HG02571 (cell line): ENCODE results near the gene EDIL3.
"Not testable (repeated sequence)": the region's sequence is repeated elsewhere in the genome, so short reads cannot be mapped to it uniquely, and the experiment has no call there.

ENCODE experiments used
- ATAC-seq: cut with Tn5 transposase; IDR thresholded peaks from one replicate; pipeline ENCODE4 v1.9.1; 2021; ENCODE audit warnings: mild to moderate bottlenecking, moderate library complexity; ENCODE audit not compliant: unreplicated experiment

EDIL3 gene

DNA sequence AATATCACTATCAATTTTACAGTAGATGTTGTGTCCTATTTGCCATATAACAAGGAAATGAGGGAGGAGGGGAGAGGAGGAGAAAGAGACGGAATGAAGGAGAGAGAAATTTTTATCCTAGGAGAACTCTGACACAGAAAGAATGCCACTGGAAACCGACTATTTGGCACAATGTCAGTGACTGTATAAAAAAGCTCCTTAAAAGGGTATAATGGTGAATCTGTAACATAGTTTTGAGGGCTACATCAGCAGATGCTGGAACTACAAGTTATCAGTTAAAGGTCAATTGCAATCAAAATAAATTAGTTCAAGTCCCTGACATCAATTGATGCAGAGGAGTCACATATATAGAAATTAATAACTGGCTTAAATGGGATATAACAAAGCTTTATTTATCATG is 5.7 kb downstream of the EDIL3 start:
- no peak for ATAC-seq

DNA sequence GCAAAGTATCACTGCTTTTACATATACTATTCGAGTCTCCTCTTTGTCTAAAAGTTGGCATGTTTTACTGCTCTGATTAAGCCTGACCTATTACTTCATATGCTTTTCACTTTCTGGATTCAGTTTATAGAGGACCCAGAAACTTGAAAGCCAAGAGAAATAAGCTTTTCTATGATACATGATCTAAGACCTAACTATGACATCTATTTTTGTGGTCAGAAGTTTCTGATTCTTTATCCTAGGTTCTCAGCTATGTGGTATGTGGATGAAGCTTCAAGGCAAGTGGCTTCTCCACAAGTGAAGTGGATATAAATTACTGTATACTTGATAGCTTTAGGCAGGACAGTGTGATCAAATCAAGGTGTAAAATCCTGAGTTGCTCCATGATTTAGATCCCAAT is 6.3 kb downstream of the EDIL3 start:
- ATAC-seq, result no peak

DNA sequence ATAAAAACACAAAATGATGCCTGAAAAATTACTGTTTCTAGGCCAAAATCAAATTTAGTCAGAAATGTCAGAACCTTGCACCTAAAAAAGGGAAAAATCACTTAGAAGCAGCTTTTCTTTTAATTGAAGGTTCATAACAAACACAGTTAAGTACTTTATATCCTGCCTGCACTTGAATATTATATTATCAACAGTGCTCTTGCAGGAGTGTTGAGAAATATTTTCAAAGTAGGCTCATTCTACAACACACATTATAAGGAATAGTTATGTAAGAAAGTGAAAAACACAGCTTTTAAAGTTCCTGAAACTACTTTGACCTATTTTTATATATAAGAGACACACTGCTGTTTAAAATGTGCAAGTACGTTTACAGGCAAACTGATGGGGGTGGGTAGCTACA is 8.3 kb downstream of the EDIL3 start:
- ATAC-seq, result no peak

DNA sequence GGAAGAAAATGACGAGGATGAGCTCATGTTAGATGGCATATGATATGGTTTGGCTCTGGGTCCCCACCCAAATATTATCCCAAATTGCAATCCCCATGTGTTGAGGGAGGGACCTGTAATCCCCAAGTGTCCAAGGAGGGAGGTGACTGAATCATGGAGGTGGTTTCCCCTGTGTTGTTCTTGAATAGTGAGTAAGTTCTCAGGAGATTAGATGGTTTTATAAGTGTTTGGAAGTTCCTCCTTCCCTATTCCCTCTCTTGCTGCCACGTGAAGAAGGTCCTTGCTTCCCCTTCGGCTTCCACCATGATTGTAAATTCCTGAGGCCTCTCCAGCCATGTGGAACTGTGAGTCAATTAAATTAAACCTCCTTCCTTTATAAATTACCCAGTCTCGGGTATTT is 10.1 kb downstream of the EDIL3 start:
- no peak for ATAC-seq

DNA sequence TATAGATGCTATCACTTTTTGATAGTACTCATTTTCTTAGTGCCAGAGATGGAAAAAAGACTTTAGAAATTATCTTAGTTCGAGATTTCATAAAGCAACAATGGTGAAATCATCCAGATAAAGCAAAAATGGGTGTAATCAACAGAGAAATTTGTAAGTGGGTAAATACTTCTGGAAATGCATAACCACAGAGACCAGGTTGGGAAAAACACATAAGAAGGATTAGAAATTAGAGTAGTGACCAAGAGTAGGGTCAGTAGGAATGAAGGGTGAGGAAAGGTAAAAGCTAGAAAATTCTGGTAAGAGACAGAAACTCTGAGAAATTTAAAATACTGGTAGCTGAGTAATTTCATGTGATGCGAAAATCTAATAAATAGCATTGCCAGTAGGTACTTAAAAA is 11.2 kb downstream of the EDIL3 start:
- ATAC-seq, result no peak

DNA sequence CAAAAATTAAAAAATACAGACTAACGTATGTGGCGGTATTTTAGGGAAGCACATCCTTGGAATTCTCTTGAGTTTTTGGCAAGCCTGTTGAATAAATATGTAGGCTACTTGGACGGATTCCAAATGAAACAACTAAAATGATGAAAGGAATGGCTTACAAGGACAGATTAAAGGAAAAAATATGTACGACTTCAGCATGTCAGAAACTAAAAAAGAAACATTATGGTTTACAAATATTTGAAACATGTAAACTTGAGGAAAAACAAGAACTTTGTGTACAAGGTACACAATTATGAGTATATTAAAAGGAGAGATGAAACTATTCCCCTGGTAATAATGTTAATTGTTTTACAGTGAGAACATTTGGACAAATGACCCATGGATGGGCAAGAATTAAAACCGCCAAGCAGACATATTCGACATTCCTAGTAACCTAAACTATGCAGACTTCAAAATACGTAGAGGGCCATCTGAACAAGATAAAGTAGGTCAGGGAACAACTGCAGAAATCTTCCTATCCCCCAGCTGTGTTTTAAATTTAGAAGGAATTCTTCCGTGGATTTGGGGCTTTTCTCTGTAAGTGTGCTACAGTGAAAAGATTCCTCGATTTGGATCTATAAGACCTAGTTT is 12.5 kb downstream of the EDIL3 start:
- no peak for ATAC-seq

DNA sequence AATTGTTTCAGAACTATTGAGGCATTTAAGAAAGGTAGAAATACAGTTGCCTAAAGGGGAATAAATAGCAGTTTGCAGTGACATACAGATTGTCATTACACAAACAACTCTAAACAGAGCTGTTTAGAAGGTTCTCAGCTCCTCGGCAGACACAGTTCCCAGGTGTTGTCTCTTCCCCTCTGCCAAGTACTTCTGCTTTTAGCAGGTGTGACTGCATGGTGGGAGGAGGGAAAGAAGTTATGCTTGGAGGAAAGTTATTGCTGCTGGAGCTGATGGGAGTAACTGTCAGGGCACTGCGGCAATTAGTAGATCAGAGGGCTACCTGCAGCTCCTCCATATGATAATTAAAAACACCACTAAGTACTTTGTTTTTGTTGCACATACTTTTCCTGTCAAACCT is 14.5 kb downstream of the EDIL3 start:
- ATAC-seq, result no peak

DNA sequence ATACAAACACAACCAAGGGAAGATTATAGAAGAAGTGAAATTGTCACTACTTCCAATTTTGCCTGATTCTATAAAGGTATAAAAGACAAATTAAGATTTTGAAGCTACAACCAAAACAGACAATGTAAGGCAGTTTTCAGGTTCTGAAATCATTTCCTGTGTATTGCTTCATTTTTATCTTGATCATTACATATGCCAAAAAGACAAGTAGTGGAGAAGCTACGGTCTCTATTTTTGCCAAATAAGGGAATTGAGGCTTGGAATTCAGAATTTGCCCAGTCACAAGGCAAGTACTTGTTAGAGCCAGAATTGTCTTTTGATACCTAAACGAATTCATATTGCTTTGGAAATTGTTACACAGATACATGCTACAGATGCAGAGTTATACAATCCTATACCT is 20.6 kb downstream of the EDIL3 start:
- no peak for ATAC-seq

DNA sequence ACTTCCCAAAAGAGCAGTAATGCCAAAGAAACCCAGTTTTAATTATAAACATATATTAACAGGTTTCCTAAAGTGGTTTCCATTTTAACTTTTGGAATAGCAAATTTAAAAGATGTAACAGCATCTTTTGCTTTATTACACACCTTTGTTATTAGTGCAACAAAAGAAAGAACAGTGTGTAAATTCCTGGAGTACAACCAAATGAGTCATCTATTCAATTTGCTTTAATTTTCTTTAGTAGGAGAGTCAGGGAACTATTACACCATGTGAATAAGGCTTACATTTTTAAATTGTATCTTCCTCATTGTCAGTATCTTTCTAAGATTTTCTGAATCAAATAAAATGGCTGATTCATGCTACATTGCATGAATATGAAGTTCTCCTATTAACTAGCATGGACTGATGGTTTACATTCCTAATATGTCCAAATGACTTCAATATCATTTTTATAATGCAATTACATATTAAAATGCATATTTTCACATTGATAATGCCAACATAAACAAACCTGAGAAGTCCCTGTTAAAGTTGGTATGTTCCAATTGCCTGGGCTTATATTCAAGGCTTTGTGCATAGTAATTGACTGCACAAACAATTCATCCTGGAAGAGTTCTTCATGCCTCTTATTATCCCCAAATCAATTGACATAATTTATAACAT is 22.5 kb downstream of the EDIL3 start:
- no peak for ATAC-seq

DNA sequence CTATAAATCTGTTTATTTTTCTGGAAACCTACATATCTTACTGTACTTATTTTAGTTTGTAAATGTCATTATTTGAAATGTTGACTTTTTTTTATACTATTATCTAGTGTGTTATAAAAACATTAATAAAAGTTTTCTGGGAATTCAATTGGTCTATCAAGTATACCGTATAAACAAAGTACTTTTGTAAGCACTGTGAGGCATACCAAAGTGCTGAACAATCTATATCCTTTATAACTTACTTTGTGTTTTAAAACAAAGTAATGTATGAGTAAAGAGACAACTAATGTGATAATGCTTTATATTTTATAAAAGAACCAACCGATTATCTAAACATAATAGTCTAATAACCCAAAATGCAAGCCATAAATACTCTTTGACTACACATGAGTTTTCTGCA is 23.1 kb downstream of the EDIL3 start:
- no peak for ATAC-seq

DNA sequence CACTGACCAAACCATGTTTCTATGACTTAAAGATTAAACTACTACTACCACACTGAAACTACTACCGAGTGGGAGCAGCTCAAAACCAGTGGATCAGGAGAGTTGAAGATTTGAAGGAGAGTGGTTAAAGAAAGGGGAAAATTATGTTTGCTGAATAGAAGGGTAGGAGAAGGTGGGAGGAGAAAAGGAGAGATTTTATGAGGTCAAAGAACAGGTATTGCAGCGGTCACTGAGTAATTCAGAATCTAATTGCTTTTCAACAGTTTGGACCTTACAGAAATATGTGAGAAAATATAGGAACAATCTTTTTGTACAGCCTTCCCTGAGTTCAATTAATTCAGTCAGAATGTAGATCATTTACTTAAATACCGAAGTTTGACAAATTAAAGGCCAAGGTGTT is 24.6 kb downstream of the EDIL3 start:
- ATAC-seq, result no peak

DNA sequence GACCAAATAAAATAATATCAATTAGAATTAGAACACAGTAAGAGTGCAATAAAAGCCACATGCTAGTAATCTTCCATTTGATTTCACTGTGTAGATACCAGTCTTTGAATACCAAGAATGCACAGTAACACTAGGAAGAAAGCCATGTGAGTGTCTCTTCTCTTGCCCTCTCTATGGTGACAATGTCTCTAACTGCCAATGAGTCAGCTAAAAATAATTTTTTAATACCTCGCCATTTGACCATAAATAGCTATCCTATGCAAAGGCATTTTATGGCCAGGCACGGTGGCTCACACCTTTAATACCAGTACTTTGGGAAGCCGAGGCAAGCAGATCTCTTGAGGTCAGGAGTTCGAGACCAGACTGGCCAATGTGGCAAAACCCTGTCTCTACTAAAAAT is 30.6 kb downstream of the EDIL3 start:
- ATAC-seq, result no peak

DNA sequence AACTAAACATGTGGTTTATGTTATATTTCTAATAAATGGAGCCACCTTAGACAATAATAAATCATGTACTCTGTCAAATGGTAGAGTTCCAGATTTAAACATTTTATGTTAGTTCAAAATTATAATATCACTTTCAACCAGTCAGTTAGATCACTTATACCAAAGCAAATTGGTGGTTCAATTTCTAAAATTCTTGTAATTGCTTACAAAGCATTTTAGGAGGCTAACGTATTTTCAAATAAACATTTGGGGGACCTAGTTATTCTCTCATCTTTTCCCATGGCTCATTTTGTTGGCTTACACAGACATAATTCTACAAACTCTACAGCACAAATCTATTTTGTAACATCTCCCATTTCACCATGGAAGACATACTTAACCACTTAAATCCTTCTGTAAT is 39.9 kb downstream of the EDIL3 start:
- ATAC-seq, result no peak

DNA sequence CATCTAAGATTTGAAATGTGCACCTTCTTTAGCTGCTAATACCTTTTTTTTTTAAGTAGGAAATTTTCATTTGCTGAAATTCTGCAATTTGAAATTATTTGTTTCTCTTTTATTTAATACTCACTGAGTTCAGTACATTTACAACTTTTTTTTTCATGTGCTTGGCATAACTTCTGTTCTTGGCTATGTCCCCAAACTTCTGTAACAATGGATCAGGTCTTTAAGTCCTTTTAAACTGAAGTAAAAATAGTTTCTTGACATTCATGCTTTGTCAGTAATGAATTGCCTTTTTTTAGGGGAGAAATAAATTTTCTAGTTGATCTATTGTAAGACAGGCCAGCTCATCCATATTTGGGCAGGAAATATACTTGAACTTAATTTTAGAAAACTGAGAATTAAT is 41.5 kb downstream of the EDIL3 start:
- ATAC-seq, result no peak

DNA sequence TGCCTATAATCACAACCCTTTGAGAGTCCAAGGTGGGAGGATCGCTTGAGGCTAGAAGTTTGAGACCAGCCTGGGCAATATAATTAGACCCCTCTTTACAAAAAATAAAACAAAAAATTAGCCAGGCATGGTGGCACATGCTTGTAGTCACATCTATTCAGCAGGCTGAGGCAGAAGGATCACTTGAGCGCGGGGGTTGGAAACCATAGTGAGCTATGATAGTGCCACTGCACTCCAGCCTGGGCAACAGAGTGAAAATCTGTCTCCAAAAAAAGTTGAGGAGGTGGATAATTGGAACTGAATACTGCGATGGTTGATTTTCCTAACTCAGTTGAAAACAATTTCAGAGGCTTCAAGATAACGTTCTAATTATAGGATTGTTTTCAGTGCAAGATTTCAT is 52.6 kb downstream of the EDIL3 start:
- ATAC-seq, result no peak

DNA sequence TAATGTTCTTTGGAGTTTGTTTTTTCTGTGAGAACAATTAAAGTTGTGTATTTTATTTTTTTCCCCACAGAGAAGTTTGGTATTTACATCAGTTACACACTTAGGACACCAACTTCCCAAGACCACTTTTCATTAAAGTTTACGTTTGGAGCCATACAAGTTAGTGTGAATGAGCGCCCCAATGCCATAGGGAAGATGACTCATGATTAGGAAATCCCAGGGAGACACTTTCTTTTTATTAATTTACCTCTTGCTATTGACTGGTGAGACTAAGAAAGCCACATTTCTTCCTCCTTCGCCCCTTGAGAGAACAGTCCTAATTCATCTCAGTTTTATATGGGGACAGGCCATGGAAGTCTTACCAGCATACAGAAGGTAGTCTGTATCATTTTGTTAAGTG is 57.1 kb downstream of the EDIL3 start:
- no peak for ATAC-seq

DNA sequence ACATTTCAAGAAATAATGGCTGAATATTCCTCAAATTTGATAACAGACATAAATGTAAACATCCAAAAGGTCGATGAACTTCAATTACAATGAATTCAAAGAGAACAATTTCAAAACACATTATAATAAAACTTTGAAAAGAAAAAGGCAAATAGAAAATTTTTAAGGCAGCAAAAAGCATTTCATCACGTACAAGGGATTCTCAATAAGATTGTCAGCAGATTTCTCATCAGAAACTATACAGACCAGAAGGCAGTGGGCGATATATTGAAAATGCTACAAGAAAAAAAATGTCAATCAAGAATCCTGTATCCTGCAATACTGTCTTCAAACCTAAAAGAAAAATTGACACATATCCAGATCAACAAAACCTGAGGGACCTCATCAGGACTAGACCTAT is 62.0 kb downstream of the EDIL3 start:
- no peak for ATAC-seq

DNA sequence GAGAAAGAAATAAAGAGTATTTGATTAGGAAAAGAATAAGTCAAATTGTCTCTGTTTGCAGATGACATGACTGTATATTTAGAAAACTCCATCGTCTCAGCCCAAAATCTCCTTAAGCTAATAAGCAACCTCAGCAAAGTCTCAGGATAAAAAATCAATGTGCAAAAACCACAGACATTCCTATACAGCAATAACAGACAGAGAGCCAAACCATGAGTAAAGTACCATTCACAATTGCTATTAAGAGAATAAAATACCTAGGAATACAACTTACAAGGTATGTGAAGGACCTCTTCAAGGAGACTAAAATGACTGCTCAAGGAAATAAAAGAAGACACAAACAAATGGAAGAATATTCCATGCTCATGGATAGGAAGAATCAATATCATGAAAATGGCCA is 66.9 kb downstream of the EDIL3 start:
- not testable (repeated sequence) for ATAC-seq

DNA sequence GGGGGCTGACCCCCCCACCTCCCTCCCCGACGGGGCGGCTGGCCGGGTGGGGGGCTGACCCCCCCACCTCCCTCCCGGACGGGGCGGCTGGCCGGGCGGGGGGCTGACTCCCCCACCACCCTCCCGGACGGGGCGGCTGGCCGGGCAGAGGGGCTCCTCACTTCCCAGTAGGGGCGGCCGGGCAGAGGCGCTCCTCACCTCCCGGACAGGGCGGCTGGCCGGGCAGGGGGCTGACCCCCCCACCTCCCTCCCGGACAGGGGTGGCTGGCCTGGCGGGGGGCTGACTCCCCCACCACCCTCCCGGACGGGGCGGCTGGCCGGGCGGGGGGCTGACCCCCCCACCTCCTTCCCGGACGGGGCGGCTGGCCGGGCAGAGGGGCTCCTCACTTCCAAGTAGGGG is 72.4 kb downstream of the EDIL3 start:
- ATAC-seq, result not testable (repeated sequence)

DNA sequence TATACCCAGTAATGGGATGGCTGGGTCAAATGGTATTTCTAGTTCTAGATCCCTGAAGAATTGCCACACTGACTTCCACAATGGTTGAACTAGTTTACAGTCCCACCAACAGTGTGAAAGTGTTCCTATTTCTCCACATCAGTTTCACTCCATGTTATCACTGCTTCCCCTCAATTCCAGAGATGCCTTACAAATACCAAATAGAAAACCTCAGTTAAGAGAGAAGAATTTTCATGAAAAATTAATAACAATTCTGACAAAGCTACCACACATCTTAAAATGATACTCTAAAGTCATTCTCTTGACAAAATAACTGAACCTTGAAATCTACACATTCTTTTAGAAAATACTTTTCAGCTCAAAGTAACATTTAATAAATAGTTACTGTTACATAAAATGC is 74.8 kb downstream of the EDIL3 start:
- not testable (repeated sequence) for ATAC-seq

DNA sequence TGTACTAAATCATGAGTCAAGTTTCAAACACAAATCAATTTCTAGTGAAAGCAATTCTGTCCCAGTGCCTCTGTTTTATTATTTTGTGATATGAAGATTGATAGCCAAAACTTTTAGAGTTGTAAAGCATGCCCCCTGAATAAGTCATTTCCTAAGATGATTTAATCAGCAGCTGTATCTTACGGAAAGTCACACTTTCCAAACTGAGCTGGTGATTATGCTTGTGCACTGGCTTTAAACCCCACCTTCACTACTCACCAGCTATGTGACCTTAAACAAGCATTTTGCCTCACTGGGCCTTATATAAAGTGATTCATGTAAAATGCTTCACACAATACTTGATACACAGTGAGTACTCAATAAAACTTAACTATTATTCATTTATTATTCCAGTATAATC is 78.1 kb downstream of the EDIL3 start:
- ATAC-seq, result no peak

DNA sequence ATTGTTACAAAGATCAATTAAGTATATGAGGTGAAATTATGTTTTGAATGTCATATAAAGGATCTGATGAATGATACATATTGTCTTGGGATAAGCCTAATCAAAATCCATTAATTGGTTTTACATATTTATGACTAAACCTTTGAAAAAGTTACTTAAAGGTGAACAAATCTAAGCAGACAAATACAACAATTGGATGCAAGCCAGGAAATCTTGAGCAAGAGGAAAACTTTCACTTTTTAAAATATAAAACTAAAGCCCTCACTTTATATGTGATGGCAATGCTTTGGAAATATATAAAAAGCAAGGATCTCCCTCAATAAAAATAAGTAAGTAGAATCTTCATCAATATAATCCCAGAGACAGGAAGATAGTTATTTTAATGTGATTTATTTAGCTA is 80.1 kb downstream of the EDIL3 start:
- ATAC-seq, result no peak

DNA sequence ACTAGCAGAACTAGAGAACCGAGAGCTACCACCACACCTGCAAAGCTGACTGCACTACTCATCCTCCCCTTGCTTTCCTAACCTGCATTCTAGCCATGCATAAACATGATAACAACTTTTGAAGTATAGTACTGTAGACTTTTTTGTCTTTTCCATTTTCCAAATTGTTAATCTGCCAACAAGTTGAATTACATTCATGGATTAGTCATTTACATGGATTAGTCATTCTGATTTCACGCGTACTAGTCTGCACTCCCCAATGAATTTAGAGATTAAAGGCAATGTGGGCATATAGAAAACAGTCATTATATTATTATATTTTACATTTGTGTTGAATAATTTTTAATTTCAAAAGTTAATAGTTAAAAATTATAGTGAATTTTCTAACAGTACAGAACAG is 81.4 kb downstream of the EDIL3 start:
- ATAC-seq, result no peak
